HL-60 (cell line): Measurements from ENCODE around the gene KHDRBS1.
"Not testable (repeated sequence)": the region's sequence is repeated elsewhere in the genome, so short reads cannot be mapped to it uniquely, and the experiment has no call there.

Experiments
- DNase-seq, 2 experiments: peaks; one replicate each; pipeline ENCODE4 v3.0.0-alpha.2; 2010 to 2020; ENCODE audit warnings: low read depth in 1 of 2, low spot score in 1 of 2
- H3K27ac ChIP-seq: fragments of 250-450 bp; sonication (Bioruptor Pico); replicated peaks from 2 replicates; pipeline ENCODE4 v1.5.1; 2020; ENCODE audit warnings: mild to moderate bottlenecking, moderate library complexity
- H3K27me3 ChIP-seq: fragments of 250-450 bp; sonication (Bioruptor Pico); 2 replicates; pipeline ENCODE4 v1.5.1; 2021; ENCODE audit warnings: mild to moderate bottlenecking, moderate library complexity; ENCODE audit not compliant: insufficient read depth, poor library complexity, severe bottlenecking
- H3K4me3 ChIP-seq: replicated peaks from 2 replicates; pipeline ENCODE4 v1.5.1; 2011; ENCODE audit warnings: mild to moderate bottlenecking, control low read depth, low read length; ENCODE audit not compliant: insufficient read depth
- CTCF ChIP-seq: IDR thresholded peaks from one replicate; pipeline ENCODE4 v1.5.1; 2011; ENCODE audit warnings: low read length, control low read depth, inconsistent platforms; ENCODE audit not compliant: insufficient read depth
- GABPA ChIP-seq: IDR thresholded peaks from 2 replicates; pipeline ENCODE4 v1.6.1; 2012; ENCODE audit warnings: low read depth
- POLR2AphosphoS5 ChIP-seq: IDR thresholded peaks from 2 replicates; pipeline ENCODE4 v1.6.1; 2012; ENCODE audit warnings: low read depth
- SPI1 ChIP-seq: IDR thresholded peaks from 2 replicates; pipeline ENCODE4 v1.6.1; 2012; ENCODE audit warnings: low read depth, mild to moderate bottlenecking, borderline replicate concordance
- TF ChIP-seq, protein P1 (sequence below): IDR thresholded peaks from 2 replicates; pipeline ENCODE4 v1.6.1; 2012; ENCODE audit warnings: low read depth; ENCODE audit not compliant: insufficient replicate concordance

KHDRBS1 gene

DNA sequence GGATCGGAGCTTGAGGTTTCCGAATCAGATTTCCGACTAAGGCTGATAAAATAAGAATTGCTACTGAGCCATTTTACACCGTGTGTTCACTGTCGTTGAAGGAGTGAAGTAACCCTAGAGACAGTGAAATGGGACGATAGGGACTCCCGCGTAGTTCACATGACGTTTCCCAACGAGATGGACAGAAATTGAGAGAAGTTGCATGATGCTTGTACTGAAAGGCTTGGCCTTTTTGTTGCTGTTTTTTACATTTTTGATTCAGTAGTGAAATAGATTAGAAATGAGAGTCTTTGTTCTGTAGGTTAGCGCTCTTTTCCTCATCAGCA is 1.2 kb downstream of the KHDRBS1 start:
- H3K4me3 ChIP-seq = peak overlapping the region; percentile 99
- peak overlapping the region; percentile 96 for H3K27ac ChIP-seq
- TF ChIP-seq CTCF (no peak), SPI1 (no peak), POLR2AphosphoS5 (no peak), GABPA (no peak)
- TF ChIP-seq, protein P1, sequence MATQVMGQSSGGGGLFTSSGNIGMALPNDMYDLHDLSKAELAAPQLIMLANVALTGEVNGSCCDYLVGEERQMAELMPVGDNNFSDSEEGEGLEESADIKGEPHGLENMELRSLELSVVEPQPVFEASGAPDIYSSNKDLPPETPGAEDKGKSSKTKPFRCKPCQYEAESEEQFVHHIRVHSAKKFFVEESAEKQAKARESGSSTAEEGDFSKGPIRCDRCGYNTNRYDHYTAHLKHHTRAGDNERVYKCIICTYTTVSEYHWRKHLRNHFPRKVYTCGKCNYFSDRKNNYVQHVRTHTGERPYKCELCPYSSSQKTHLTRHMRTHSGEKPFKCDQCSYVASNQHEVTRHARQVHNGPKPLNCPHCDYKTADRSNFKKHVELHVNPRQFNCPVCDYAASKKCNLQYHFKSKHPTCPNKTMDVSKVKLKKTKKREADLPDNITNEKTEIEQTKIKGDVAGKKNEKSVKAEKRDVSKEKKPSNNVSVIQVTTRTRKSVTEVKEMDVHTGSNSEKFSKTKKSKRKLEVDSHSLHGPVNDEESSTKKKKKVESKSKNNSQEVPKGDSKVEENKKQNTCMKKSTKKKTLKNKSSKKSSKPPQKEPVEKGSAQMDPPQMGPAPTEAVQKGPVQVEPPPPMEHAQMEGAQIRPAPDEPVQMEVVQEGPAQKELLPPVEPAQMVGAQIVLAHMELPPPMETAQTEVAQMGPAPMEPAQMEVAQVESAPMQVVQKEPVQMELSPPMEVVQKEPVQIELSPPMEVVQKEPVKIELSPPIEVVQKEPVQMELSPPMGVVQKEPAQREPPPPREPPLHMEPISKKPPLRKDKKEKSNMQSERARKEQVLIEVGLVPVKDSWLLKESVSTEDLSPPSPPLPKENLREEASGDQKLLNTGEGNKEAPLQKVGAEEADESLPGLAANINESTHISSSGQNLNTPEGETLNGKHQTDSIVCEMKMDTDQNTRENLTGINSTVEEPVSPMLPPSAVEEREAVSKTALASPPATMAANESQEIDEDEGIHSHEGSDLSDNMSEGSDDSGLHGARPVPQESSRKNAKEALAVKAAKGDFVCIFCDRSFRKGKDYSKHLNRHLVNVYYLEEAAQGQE = no peak
- H3K27me3 ChIP-seq = no peaks in the 10 kb centered on the region
- DNase-seq = peak in 1 of 2 experiments; percentile 19

- H3K27ac ChIP-seq = 0 out of 2 replicates have a peak overlapping the region, but pooled peaks have one; percentile 16
- no peaks in the 10 kb centered on the region for H3K27me3 ChIP-seq
- H3K4me3 ChIP-seq = no peak overlapping the region
- TF ChIP-seq POLR2AphosphoS5 (no peak), SPI1 (peak; percentile 54; the same call in 1 of the 2 replicates)
- no peak for DNase-seq
Observed at GRCh38 chr1:32020339-32020738, 6.7 kb downstream of the KHDRBS1 start.

- not testable (repeated sequence) for DNase-seq, H3K27me3 ChIP-seq, H3K4me3 ChIP-seq, H3K27ac ChIP-seq
Observed at GRCh38 chr1:32021574-32022018, 7.9 kb downstream of the KHDRBS1 start.

- no peak overlapping the region for H3K27ac ChIP-seq
Observed at GRCh38 chr1:32023351-32023750, 9.7 kb downstream of the KHDRBS1 start.

More at GRCh38 chr1:32023351-32023750, 9.7 kb downstream of the KHDRBS1 start:
- Histone ChIP-seq H3K4me3 (no peak overlapping the region), H3K27me3 (no peaks in the 10 kb centered on the region)
- no peak for DNase-seq
- TF ChIP-seq SPI1 (no peak), GABPA (no peak), POLR2AphosphoS5 (no peak), CTCF (no peak)
- TF ChIP-seq, protein P1 = no peak
